Activated T-cell treated with anti-CD3 and anti-CD28 coated beads for 4 hours (primary cell): ENCODE results near the gene MYO1E.
"Not testable (repeated sequence)": the region's sequence is repeated elsewhere in the genome, so short reads cannot be mapped to it uniquely, and the experiment has no call there.

Experiments
- DNase-seq: peaks from one replicate; pipeline ENCODE4 v3.0.0-alpha.2; 2020

The MYO1E gene

GRCh38 chr15:59157840-59158700 lies 214.6 kb downstream of the MYO1E start:
- DNase-seq = no peak

- no peak for DNase-seq
These were observed 215.3 kb downstream of the MYO1E start for GRCh38 chr15:59157396-59157795.

GRCh38 chr15:59155431-59155830 lies 217.2 kb downstream of the MYO1E start:
- no peak for DNase-seq

- no peak for DNase-seq
These were observed 218.4 kb downstream of the MYO1E start for GRCh38 chr15:59154243-59154642.

GRCh38 chr15:59153466-59153865 lies 219.2 kb downstream of the MYO1E start:
- no peak for DNase-seq

- DNase-seq = no peak
These were observed 219.8 kb downstream of the MYO1E start for GRCh38 chr15:59152694-59153450.

- no peak for DNase-seq
These were observed 222.5 kb downstream of the MYO1E start for GRCh38 chr15:59150185-59150584.

- no peak for DNase-seq
These were observed 224.4 kb downstream of the MYO1E start for GRCh38 chr15:59148153-59148833.

GRCh38 chr15:59147666-59148065 lies 225.0 kb downstream of the MYO1E start:
- DNase-seq = no peak

- not testable (repeated sequence) for DNase-seq
These were observed 228.1 kb downstream of the MYO1E start for GRCh38 chr15:59144594-59144993.

- no peak for DNase-seq
These were observed 229.4 kb downstream of the MYO1E start for GRCh38 chr15:59143281-59143680.

- no peak for DNase-seq
These were observed 232.0 kb downstream of the MYO1E start for GRCh38 chr15:59140422-59141226.

GRCh38 chr15:59138243-59138642 lies 234.4 kb downstream of the MYO1E start:
- DNase-seq = peak; percentile 33

GRCh38 chr15:59137566-59137965 lies 235.1 kb downstream of the MYO1E start:
- DNase-seq = no peak

- no peak for DNase-seq
These were observed 238.7 kb downstream of the MYO1E start for GRCh38 chr15:59133929-59134427.

GRCh38 chr15:59131969-59132562 lies 240.6 kb downstream of the MYO1E start:
- no peak for DNase-seq

- no peak for DNase-seq
These were observed 241.2 kb downstream of the MYO1E start for GRCh38 chr15:59131456-59131855.

- not testable (repeated sequence) for DNase-seq
These were observed 245.4 kb downstream of the MYO1E start for GRCh38 chr15:59127255-59127654.

- not testable (repeated sequence) for DNase-seq
These were observed 247.0 kb downstream of the MYO1E start for GRCh38 chr15:59125683-59126082.

- no peak for DNase-seq
These were observed 248.4 kb downstream of the MYO1E start for GRCh38 chr15:59124261-59124660.

GRCh38 chr15:59120937-59121336 lies 251.7 kb downstream of the MYO1E start:
- no peak for DNase-seq

- no peak for DNase-seq
These were observed 253.0 kb downstream of the MYO1E start for GRCh38 chr15:59119625-59120024.
